GM23338 (cell line): ENCODE measurements around the gene NCKAP5. TPM values are rescaled to one million over a fixed set of nuclear protein-coding genes. Genes with fewer than 3 reads are reported as not detected.
A peak's percentile ranks its signal among the peaks of the same experiment; 100 is the strongest.

ENCODE experiments used
- ATAC-seq: fragments of 200-7000 bp; cut with Tn5 transposase; 3 replicates; pipeline ENCODE4 v1.9.1; 2020
- DNase-seq: peaks from one replicate; pipeline ENCODE4 v3.0.0-alpha.2; 2015; ENCODE audit warnings: low spot score
- H2AFZ ChIP-seq: fragments of 200-600 bp; sonication (generic); 2 replicates; pipeline ENCODE4 v1.8.0; 2016; ENCODE audit warnings: antibody characterized with exemption, mild to moderate bottlenecking, moderate library complexity
- H3F3A ChIP-seq: fragments of 200-600 bp; sonication (generic); replicated peaks from 2 replicates; pipeline ENCODE4 v1.8.0; 2017; ENCODE audit warnings: antibody characterized with exemption, mixed run types, low read depth
- H3K27ac ChIP-seq: fragments of 200-600 bp; sonication (generic); 2 replicates; pipeline ENCODE4 v1.6.1; 2016; ENCODE audit warnings: low read depth
- H3K27me3 ChIP-seq: fragments of 200-600 bp; sonication (generic); 2 replicates; pipeline ENCODE4 v1.8.0; 2016; ENCODE audit warnings: mild to moderate bottlenecking, mixed run types, moderate library complexity; ENCODE audit not compliant: insufficient read depth
- H3K36me3 ChIP-seq: fragments of 200-600 bp; sonication (generic); 2 replicates; pipeline ENCODE4 v1.8.0; 2016; ENCODE audit warnings: mild to moderate bottlenecking; ENCODE audit not compliant: insufficient read depth
- H3K4me1 ChIP-seq: fragments of 200-600 bp; sonication (generic); 2 replicates; pipeline ENCODE4 v1.8.0; 2016; ENCODE audit warnings: mild to moderate bottlenecking, moderate library complexity; ENCODE audit not compliant: insufficient read depth
- H3K4me2 ChIP-seq: fragments of 200-600 bp; sonication (generic); 2 replicates; pipeline ENCODE4 v1.7.1; 2017; ENCODE audit warnings: mixed run types
- H3K4me3 ChIP-seq: fragments of 200-600 bp; sonication (generic); 2 replicates; pipeline ENCODE4 v1.6.1; 2016; ENCODE audit warnings: mixed run types
- H3K79me2 ChIP-seq: fragments of 200-600 bp; sonication (generic); replicated peaks from 2 replicates; pipeline ENCODE4 v1.8.0; 2017; ENCODE audit warnings: mild to moderate bottlenecking; ENCODE audit not compliant: insufficient read depth
- H3K9me2 ChIP-seq: fragments of 200-600 bp; sonication (generic); 2 replicates; pipeline ENCODE4 v1.8.0; 2017; ENCODE audit not compliant: insufficient read depth
- H4K20me1 ChIP-seq: fragments of 200-600 bp; sonication (generic); replicated peaks from 2 replicates; pipeline ENCODE4 v1.8.0; 2017; ENCODE audit warnings: mild to moderate bottlenecking; ENCODE audit not compliant: insufficient read depth
- H3K27ac Mint-ChIP-seq: 2 replicates; pipeline ENCODE4 v1.8.0; 2020; ENCODE audit warnings: inconsistent platforms, mild to moderate bottlenecking, moderate library complexity, mixed read lengths
- H3K27me3 Mint-ChIP-seq: 3 replicates; pipeline ENCODE4 v1.8.0; 2022; ENCODE audit warnings: low read depth, mild to moderate bottlenecking, moderate library complexity, mixed read lengths, inconsistent platforms; ENCODE audit not compliant: insufficient read depth, poor library complexity
- H3K36me3 Mint-ChIP-seq: 3 replicates; pipeline ENCODE4 v1.8.0; 2021; ENCODE audit warnings: low read depth, mild to moderate bottlenecking, inconsistent platforms, moderate library complexity, mixed read lengths
- H3K4me1 Mint-ChIP-seq: 3 replicates; pipeline ENCODE4 v1.8.0; 2020; ENCODE audit warnings: mild to moderate bottlenecking, inconsistent platforms, mixed read lengths
- H3K4me3 Mint-ChIP-seq: 3 replicates; pipeline ENCODE4 v1.8.0; 2021; ENCODE audit warnings: moderate library complexity, mild to moderate bottlenecking, inconsistent platforms, mixed read lengths
- H3K9me3 Mint-ChIP-seq: 3 replicates; pipeline ENCODE4 v1.8.0; 2020; ENCODE audit warnings: moderate library complexity, mild to moderate bottlenecking, inconsistent platforms, mixed read lengths
- EZH2phosphoT487 ChIP-seq: fragments of 200-600 bp; sonication (generic); IDR thresholded peaks from one replicate; pipeline ENCODE4 v1.8.1; 2018; ENCODE audit warnings: antibody characterized with exemption; ENCODE audit not compliant: unreplicated experiment
- JUNB ChIP-seq: IDR thresholded peaks from one replicate; pipeline ENCODE4 v1.6.1; 2016; ENCODE audit warnings: antibody characterized with exemption; ENCODE audit not compliant: unreplicated experiment
- NANOG ChIP-seq: IDR thresholded peaks from 2 replicates; pipeline ENCODE4 v1.6.1; 2016; ENCODE audit warnings: antibody characterized with exemption, borderline replicate concordance
- POLR2AphosphoS5 ChIP-seq: IDR thresholded peaks from 2 replicates; pipeline ENCODE4 v1.6.1; 2016; ENCODE audit warnings: antibody characterized with exemption, low read depth
- STAT1 ChIP-seq: IDR thresholded peaks from one replicate; pipeline ENCODE4 v1.6.1; 2016; ENCODE audit warnings: antibody characterized with exemption; ENCODE audit not compliant: unreplicated experiment
- polyA plus RNA-seq: library from polyadenylated mRNA; unstranded; fragments of >200 nt; fragmentation: Nextera tagmentation; extraction: Ambion mirVana; gene quantifications from 2 replicates; pipeline ENCODE4 v1.2.1, GENCODE V29; 2016
- total RNA-seq: library from RNA; depleted of rRNA; stranded (reverse); fragments of >200 nt; shearing (Covaris generic); gene quantifications from 2 replicates; pipeline ENCODE4 v1.2.3, GENCODE V29; 2014
- TF ChIP-seq, protein P1 (sequence below): fragments of 250-450 bp; sonication (Bioruptor Pico); IDR thresholded peaks from 2 replicates; pipeline ENCODE4 v1.5.0; 2020; ENCODE audit warnings: mild to moderate bottlenecking, moderate library complexity
- TF ChIP-seq, protein P2 (sequence below), 2 experiments: fragments of 200-600 bp in 1 of 2; sonication (generic) in 1 of 2; conservative IDR thresholded peaks; 2 replicates each; pipeline versions ENCODE4 v1.5.1 to v1.6.1; 2016 to 2017; ENCODE audit warnings: antibody characterized with exemption in 2 of 2, low read depth in 2 of 2, mild to moderate bottlenecking in 2 of 2, moderate library complexity in 1 of 2

Gene NCKAP5
- total and polyA plus RNA-seq, 2 experiments from 2014 or later = 0.34 to 0.73 TPM

DNA sequence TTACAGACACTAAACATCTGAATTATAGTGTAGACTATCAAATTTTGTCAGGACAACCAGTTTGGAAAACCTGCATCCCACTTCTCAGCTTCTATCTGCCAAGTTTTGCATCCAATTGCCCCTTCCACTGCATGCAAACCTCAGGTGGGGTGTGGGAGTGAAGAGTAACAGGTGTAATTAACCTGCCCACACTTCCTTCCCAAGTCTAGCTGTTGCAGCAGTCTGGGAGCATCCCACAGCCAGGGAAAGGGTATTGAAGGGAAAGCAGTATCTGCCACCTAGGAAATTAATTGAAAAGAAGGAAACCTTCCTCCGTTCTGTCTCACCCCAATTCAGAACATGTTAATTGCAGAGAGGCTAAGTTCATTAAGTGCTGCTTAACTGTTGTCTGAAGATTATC lies 189.9 kb downstream of the NCKAP5 start (continued):
- TF ChIP-seq, protein P1, sequence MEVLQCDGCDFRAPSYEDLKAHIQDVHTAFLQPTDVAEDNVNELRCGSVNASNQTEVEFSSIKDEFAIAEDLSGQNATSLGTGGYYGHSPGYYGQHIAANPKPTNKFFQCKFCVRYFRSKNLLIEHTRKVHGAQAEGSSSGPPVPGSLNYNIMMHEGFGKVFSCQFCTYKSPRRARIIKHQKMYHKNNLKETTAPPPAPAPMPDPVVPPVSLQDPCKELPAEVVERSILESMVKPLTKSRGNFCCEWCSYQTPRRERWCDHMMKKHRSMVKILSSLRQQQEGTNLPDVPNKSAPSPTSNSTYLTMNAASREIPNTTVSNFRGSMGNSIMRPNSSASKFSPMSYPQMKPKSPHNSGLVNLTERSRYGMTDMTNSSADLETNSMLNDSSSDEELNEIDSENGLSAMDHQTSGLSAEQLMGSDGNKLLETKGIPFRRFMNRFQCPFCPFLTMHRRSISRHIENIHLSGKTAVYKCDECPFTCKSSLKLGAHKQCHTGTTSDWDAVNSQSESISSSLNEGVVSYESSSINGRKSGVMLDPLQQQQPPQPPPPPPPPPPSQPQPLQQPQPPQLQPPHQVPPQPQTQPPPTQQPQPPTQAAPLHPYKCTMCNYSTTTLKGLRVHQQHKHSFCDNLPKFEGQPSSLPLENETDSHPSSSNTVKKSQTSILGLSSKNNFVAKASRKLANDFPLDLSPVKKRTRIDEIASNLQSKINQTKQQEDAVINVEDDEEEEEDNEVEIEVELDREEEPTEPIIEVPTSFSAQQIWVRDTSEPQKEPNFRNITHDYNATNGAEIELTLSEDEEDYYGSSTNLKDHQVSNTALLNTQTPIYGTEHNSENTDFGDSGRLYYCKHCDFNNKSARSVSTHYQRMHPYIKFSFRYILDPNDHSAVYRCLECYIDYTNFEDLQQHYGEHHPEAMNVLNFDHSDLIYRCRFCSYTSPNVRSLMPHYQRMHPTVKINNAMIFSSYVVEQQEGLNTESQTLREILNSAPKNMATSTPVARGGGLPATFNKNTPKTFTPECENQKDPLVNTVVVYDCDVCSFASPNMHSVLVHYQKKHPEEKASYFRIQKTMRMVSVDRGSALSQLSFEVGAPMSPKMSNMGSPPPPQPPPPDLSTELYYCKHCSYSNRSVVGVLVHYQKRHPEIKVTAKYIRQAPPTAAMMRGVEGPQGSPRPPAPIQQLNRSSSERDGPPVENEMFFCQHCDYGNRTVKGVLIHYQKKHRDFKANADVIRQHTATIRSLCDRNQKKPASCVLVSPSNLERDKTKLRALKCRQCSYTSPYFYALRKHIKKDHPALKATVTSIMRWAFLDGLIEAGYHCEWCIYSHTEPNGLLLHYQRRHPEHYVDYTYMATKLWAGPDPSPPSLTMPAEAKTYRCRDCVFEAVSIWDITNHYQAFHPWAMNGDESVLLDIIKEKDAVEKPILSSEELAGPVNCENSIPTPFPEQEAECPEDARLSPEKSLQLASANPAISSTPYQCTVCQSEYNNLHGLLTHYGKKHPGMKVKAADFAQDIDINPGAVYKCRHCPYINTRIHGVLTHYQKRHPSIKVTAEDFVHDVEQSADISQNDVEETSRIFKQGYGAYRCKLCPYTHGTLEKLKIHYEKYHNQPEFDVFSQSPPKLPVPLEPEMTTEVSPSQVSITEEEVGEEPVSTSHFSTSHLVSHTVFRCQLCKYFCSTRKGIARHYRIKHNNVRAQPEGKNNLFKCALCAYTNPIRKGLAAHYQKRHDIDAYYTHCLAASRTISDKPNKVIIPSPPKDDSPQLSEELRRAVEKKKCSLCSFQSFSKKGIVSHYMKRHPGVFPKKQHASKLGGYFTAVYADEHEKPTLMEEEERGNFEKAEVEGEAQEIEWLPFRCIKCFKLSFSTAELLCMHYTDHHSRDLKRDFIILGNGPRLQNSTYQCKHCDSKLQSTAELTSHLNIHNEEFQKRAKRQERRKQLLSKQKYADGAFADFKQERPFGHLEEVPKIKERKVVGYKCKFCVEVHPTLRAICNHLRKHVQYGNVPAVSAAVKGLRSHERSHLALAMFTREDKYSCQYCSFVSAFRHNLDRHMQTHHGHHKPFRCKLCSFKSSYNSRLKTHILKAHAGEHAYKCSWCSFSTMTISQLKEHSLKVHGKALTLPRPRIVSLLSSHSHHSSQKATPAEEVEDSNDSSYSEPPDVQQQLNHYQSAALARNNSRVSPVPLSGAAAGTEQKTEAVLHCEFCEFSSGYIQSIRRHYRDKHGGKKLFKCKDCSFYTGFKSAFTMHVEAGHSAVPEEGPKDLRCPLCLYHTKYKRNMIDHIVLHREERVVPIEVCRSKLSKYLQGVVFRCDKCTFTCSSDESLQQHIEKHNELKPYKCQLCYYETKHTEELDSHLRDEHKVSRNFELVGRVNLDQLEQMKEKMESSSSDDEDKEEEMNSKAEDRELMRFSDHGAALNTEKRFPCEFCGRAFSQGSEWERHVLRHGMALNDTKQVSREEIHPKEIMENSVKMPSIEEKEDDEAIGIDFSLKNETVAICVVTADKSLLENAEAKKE = no peak
- no peak for TF ChIP-seq NANOG
- no peak for TF ChIP-seq JUNB
- TF ChIP-seq, protein P2, sequence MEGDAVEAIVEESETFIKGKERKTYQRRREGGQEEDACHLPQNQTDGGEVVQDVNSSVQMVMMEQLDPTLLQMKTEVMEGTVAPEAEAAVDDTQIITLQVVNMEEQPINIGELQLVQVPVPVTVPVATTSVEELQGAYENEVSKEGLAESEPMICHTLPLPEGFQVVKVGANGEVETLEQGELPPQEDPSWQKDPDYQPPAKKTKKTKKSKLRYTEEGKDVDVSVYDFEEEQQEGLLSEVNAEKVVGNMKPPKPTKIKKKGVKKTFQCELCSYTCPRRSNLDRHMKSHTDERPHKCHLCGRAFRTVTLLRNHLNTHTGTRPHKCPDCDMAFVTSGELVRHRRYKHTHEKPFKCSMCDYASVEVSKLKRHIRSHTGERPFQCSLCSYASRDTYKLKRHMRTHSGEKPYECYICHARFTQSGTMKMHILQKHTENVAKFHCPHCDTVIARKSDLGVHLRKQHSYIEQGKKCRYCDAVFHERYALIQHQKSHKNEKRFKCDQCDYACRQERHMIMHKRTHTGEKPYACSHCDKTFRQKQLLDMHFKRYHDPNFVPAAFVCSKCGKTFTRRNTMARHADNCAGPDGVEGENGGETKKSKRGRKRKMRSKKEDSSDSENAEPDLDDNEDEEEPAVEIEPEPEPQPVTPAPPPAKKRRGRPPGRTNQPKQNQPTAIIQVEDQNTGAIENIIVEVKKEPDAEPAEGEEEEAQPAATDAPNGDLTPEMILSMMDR (conservative IDR thresholded peaks at IDR 0.05; ENCODE audit: low read depth in 2 of 2) = no peak
- no peak for TF ChIP-seq POLR2AphosphoS5
- TF ChIP-seq EZH2phosphoT487 = no peak
- TF ChIP-seq STAT1 = no peak

DNA sequence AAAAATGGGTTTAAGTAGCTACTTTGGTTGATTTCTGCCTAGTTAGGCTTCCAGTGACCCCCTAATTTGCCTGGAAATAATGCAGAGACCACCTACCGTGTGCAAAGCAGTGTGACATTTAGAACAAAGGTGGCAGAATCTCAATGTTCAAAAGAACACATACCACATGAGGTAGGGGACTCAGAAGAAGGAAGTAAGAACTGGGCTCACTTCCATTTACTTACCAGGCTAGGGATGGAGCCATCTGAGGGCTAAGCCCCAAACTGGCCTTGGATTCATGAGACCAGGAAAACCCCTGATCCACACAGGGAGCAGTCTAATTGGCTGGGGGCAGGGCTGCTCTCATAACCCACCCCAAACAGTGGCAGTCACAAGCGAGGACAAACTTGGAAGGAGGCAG lies 190.7 kb downstream of the NCKAP5 start:
- Mint-ChIP-seq H3K36me3 (no peaks in the 10 kb centered on the region), H3K4me3 (no peak overlapping the region), H3K9me3 (no peaks in the 10 kb centered on the region), H3K4me1 (peaks cover 14% of the 10 kb centered on the region), H3K27ac (no peak overlapping the region; the same call in 1 of the 2 replicates), H3K27me3 (no peaks in the 10 kb centered on the region)
- H3K27ac ChIP-seq = no peak overlapping the region
- H4K20me1 ChIP-seq = no peaks in the 10 kb centered on the region
- DNase-seq = peak; percentile 42
- H3K4me2 ChIP-seq = peak overlapping the region; percentile 13; the same call in 1 of the 2 replicates
- TF ChIP-seq, protein P1 = peak; percentile 77; the same call in 1 of the 2 replicates
- TF ChIP-seq NANOG = no peak
- H2AFZ ChIP-seq = no peak overlapping the region
- H3K79me2 ChIP-seq = no peaks in the 10 kb centered on the region
- peaks cover 13% of the 10 kb centered on the region for H3K4me1 ChIP-seq
- peak; percentile 88 for ATAC-seq
- 0 out of 2 replicates have a peak, but pooled peaks cover under 1% of the 10 kb centered on the region for H3K9me2 ChIP-seq
- H3F3A ChIP-seq = no peaks in the 10 kb centered on the region
- no peaks in the 10 kb centered on the region for H3K27me3 ChIP-seq
- no peak overlapping the region for H3K4me3 ChIP-seq
- H3K36me3 ChIP-seq = 0 out of 2 replicates have a peak, but pooled peaks cover 5% of the 10 kb centered on the region
